Measurements from ENCODE around the gene AREG.
A peak's percentile ranks its signal among the peaks of the same experiment; 100 is the strongest.
"Not testable (repeated sequence)": the region's sequence is repeated elsewhere in the genome, so short reads cannot be mapped to it uniquely, and the experiment has no call there.

AREG gene

GRCh38 chr4:74444891-74445642 is at the start of gene AREG:
Gene AREG (plus strand): TSS chr4:74445136. CDS start chr4:74445346, 210 bp downstream.
- Mint-ChIP-seq H3K4me1 (no peaks in the 10 kb centered on the region), H3K27ac (peak within 1 kb of the TSS; percentile 96), H3K9me3 (no peaks in the 10 kb centered on the region), H3K36me3 (peaks cover 0 to 9% of the 10 kb centered on the region in 2 donors), H3K4me3 (peak within 1 kb of the TSS; percentile 96 to 99), H3K27me3 (no peaks in the 10 kb centered on the region)
- ATAC-seq (replicated peaks): peak; percentile 90 to 95
- peak; percentile 88 for DNase-seq

DNA sequence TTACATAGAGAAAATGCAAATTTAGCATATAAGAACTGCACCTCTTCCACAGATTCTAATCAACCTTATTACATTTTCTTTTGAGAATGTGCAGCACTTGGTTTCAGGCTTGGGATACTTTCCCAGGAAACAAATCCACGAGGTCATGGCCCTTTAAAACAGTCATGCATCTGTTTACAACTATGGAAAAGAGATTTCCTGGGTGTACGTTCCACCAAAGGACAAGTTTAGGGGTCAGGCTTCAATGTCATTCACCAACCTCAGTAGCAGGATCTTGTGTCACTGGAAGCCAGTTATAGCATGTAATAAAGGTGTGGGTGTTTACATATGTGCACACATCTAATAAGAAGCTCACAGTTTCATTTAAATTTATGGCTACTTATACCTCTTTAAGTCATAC is 49.3 kb upstream of the AREG start:
- Mint-ChIP-seq H3K27ac (no peak overlapping the region), H3K36me3 (no peaks in the 10 kb centered on the region), H3K4me1 (peaks cover 4 to 6% of the 10 kb centered on the region in 2 donors), H3K27me3 (no peaks in the 10 kb centered on the region), H3K4me3 (no peak overlapping the region), H3K9me3 (no peaks in the 10 kb centered on the region)
- DNase-seq (no peak), ATAC-seq (replicated peaks) (no peak)

DNA sequence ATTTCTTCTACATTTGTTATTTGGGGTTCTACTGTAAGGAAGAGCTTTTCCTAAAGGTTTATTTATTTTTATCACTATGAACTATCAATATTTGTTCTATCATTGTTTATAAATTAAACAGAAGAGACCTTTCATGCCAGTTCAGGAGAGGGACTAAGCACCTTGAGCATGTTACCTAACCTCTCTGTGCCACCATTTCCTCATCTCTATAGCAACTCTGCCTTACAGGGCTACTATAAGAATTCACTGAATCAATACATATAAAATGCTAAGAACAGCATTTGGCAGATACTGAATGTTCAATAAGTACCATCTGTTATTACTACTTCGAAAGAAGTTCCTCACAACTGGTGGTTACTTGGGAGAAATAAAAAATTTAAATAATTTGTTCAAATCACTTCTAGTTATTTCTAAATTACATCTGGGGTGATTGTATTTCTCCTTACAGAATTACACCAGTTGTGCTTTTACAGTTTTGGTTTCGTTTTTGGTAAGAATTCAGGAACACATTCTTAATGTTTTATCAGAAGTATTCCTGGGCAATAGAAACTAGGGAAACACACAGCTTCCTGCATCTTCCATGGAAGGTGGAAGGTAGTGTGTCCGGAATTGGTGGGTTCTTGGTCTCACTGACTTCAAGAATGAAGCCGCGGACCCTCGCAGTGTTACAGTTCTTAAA is 47.0 kb upstream of the AREG start:
- H3K9me3 Mint-ChIP-seq: no peaks in the 10 kb centered on the region
- peak overlapping the region; percentile 95 for H3K27ac Mint-ChIP-seq
- DNase-seq (no peak), ATAC-seq (replicated peaks) (peak; percentile 41 to 57)
- no peaks in the 10 kb centered on the region for H3K36me3 Mint-ChIP-seq
- H3K27me3 Mint-ChIP-seq: no peaks in the 10 kb centered on the region
- peak overlapping the region; percentile 97 to 99 for H3K4me3 Mint-ChIP-seq
- H3K4me1 Mint-ChIP-seq: peaks cover 7 to 10% of the 10 kb centered on the region in 2 donors

- Mint-ChIP-seq H3K4me3 (peak overlapping the region; percentile 97 to 99), H3K27ac (peak overlapping the region; percentile 95), H3K4me1 (peaks cover 11 to 19% of the 10 kb centered on the region in 2 donors)
- not testable (repeated sequence) for H3K27me3 Mint-ChIP-seq; DNase-seq; H3K36me3 Mint-ChIP-seq; ATAC-seq (replicated peaks); H3K9me3 Mint-ChIP-seq
These were observed 45.9 kb upstream of the AREG start for GRCh38 chr4:74398894-74399589.

DNA sequence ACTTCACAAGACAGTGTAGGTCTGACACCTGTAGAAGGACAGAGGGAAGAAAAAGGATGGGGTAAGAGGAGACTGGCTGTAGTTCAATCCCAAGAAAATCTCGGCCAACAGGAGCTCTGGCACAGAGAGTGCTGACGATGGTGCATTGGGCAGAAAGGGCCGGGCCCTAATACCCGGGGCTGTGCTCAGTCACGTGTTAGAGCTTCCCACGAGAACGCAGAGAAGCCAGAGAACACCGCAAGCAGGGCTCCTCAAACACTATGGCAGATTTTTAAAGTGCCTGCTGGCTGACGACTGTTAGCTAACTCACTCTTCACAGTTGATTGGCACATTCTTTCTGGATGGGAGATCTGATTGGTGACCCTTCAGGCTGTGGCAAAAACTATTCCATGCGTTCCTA is 44.5 kb upstream of the AREG start:
- Mint-ChIP-seq H3K4me3 (no peak overlapping the region), H3K4me1 (peaks cover 11 to 19% of the 10 kb centered on the region in 2 donors), H3K36me3 (no peaks in the 10 kb centered on the region), H3K9me3 (no peaks in the 10 kb centered on the region), H3K27ac (no peak overlapping the region), H3K27me3 (no peaks in the 10 kb centered on the region)
- no peak for ATAC-seq (replicated peaks)
- no peak for DNase-seq

DNA sequence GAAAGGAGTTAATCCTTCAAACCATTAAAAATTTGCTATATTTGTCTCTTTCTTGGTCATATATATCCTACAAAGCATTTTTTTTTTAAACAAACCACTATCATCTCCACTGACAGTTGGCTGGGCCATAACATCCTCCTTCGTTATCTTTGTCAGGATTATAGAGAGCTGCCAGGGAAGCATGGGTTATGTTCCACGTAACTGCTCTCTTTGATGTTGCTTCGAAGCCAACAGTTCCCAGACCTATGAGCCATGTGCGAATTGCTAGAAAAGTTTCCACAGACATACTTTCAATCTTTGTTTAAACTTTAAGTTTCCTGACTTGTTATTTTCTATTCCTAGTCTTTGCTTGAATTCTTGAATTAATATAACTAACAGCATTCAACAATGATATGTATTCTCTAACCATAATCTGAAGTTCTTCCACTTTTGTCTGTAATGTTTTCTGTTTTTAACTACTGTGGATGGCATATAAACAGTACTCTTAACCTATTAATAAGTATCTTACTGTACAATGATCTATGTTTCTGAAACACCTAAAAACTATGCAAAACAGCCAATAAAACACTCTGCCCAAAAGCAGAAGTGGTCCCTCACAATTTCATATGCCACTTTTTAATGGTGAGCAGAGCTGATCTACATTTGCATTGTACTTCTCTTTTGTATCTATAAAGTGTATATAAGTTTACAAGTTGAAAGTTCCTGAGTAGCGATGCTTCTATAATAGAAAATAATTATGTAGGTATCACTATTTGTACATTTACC is 42.1 kb upstream of the AREG start:
- DNase-seq: no peak
- no peaks in the 10 kb centered on the region for H3K9me3 Mint-ChIP-seq
- H3K27ac Mint-ChIP-seq: peak overlapping the region; percentile 17
- no peak overlapping the region for H3K4me3 Mint-ChIP-seq
- ATAC-seq (replicated peaks): peak; percentile 94 to 95
- H3K4me1 Mint-ChIP-seq: peaks cover 11 to 19% of the 10 kb centered on the region in 2 donors
- no peaks in the 10 kb centered on the region for H3K27me3 Mint-ChIP-seq
- H3K36me3 Mint-ChIP-seq: no peaks in the 10 kb centered on the region

- peaks cover 4 to 10% of the 10 kb centered on the region in 2 donors for H3K4me1 Mint-ChIP-seq
These were observed 37.0 kb upstream of the AREG start for GRCh38 chr4:74407891-74408290.

GRCh38 chr4:74408639-74409038 is 36.3 kb upstream of the AREG start:
- H3K4me1 Mint-ChIP-seq: peaks cover 0 to 2% of the 10 kb centered on the region in 2 donors
- H3K27ac Mint-ChIP-seq: no peak overlapping the region
- DNase-seq (no peak), ATAC-seq (replicated peaks) (no peak)
- H3K36me3 Mint-ChIP-seq: no peaks in the 10 kb centered on the region
- H3K9me3 Mint-ChIP-seq: peaks cover 0 to 2% of the 10 kb centered on the region in 2 donors
- no peak overlapping the region for H3K4me3 Mint-ChIP-seq
- peaks cover 0 to 7% of the 10 kb centered on the region in 2 donors for H3K27me3 Mint-ChIP-seq

More at GRCh38 chr4:74407891-74408290, 37.0 kb upstream of the AREG start:
- ATAC-seq (replicated peaks) (no peak), DNase-seq (no peak)
- Mint-ChIP-seq H3K27me3 (no peaks in the 10 kb centered on the region), H3K36me3 (no peaks in the 10 kb centered on the region), H3K27ac (no peak overlapping the region), H3K9me3 (no peaks in the 10 kb centered on the region), H3K4me3 (no peak overlapping the region)

DNA sequence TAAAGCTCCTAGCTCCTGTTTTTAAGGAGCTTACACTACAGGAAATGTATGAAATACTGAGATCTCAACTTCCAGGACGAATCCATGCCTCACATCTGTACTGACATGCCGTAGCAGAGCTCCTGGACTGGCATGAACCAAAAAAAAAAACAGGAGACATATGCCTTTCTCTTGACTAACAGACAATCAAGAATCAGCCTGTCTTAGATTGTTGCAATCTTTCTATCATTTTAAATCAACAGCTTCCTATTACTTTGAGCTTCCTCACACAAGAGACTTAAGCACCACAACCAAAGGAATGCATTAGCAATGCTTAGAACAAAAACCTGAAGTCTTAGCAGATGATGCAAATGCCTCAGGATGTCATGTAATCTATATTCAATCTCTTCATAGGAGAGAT is 34.7 kb upstream of the AREG start:
- H3K27ac Mint-ChIP-seq: no peak overlapping the region
- H3K4me1 Mint-ChIP-seq: no peaks in the 10 kb centered on the region
- DNase-seq: no peak
- no peaks in the 10 kb centered on the region for H3K36me3 Mint-ChIP-seq
- peaks cover 0 to 2% of the 10 kb centered on the region in 2 donors for H3K9me3 Mint-ChIP-seq
- no peak for ATAC-seq (replicated peaks)
- H3K27me3 Mint-ChIP-seq: peaks cover 4 to 16% of the 10 kb centered on the region in 2 donors
- no peak overlapping the region for H3K4me3 Mint-ChIP-seq

GRCh38 chr4:74412225-74412624 is 32.7 kb upstream of the AREG start:
- no peak overlapping the region for H3K27ac Mint-ChIP-seq

GRCh38 chr4:74413265-74413664 is 31.7 kb upstream of the AREG start:
- H3K27ac Mint-ChIP-seq: no peak overlapping the region
- DNase-seq (no peak), ATAC-seq (replicated peaks) (no peak)
- peaks cover 0 to 2% of the 10 kb centered on the region in 2 donors for H3K9me3 Mint-ChIP-seq
- H3K27me3 Mint-ChIP-seq: peaks cover 8 to 17% of the 10 kb centered on the region in 2 donors
- H3K4me3 Mint-ChIP-seq: no peak overlapping the region
- no peaks in the 10 kb centered on the region for H3K36me3 Mint-ChIP-seq
- no peaks in the 10 kb centered on the region for H3K4me1 Mint-ChIP-seq

More at GRCh38 chr4:74412225-74412624, 32.7 kb upstream of the AREG start:
- Mint-ChIP-seq H3K36me3 (no peaks in the 10 kb centered on the region), H3K9me3 (peaks cover 0 to 2% of the 10 kb centered on the region in 2 donors), H3K4me1 (no peaks in the 10 kb centered on the region), H3K4me3 (no peak overlapping the region), H3K27me3 (peaks cover 4 to 16% of the 10 kb centered on the region in 2 donors)
- no peak for ATAC-seq (replicated peaks)
- no peak for DNase-seq

- Mint-ChIP-seq H3K4me3 (no peak overlapping the region), H3K27ac (no peak overlapping the region), H3K27me3 (peaks cover 11 to 21% of the 10 kb centered on the region in 2 donors), H3K4me1 (no peaks in the 10 kb centered on the region), H3K9me3 (peaks cover 0 to 2% of the 10 kb centered on the region in 2 donors), H3K36me3 (no peaks in the 10 kb centered on the region)
- ATAC-seq (replicated peaks) (no peak), DNase-seq (no peak)
These were observed 30.7 kb upstream of the AREG start for GRCh38 chr4:74414149-74414809.

- Mint-ChIP-seq H3K36me3 (no peaks in the 10 kb centered on the region), H3K4me1 (no peaks in the 10 kb centered on the region), H3K4me3 (no peak overlapping the region), H3K9me3 (peaks cover 0 to 2% of the 10 kb centered on the region in 2 donors), H3K27ac (no peak overlapping the region), H3K27me3 (peaks cover 11 to 21% of the 10 kb centered on the region in 2 donors)
- DNase-seq (no peak), ATAC-seq (replicated peaks) (no peak)
These were observed 29.2 kb upstream of the AREG start for GRCh38 chr4:74415602-74416300.
